ENCODE results near the gene ZNF70. TPM values are rescaled to one million over a fixed set of nuclear protein-coding genes. Genes with fewer than 3 reads are reported as not detected.

The ZNF70 gene
- total RNA-seq, 1 experiment from 2014 or later: 5.4 TPM

DNA sequence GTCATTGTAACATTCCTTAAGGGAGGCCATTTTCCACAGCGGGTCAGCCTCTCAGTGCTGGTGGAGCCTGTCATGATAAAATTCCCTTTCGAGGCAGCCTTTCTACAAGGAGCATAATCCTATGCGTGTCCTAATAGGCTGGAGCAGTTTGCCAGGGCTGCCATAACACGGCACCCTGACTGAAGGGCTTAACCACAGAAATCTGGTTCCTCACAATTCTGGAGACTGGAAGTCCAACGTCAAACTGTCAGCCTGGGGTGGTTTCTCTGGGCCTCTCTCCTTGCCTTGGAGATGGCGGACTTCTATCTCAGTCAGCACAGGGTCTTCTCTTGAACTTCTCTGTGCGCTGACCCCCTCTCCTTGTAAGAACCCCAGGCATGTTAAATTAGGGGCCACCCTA, 61.5 kb downstream of the ZNF70 start:
- Mint-ChIP-seq H3K27me3 (ENCODE audit: insufficient read depth, unreplicated experiment) (no peaks in the 10 kb centered on the region), H3K36me3 (ENCODE audit: insufficient read depth, unreplicated experiment) (peaks cover 15% of the 10 kb centered on the region), H3K9me3 (ENCODE audit: unreplicated experiment) (no peaks in the 10 kb centered on the region), H3K27ac (ENCODE audit: unreplicated experiment) (no peak overlapping the region), H3K4me1 (ENCODE audit: low read depth, unreplicated experiment) (no peaks in the 10 kb centered on the region), H3K4me3 (ENCODE audit: unreplicated experiment) (no peak overlapping the region)
- POLR2A ChIA-PET: no interaction called here
- intact Hi-C loops (cut with micrococcal nuclease; ENCODE audit: unreplicated experiment): no loop called here
- no peak for DNase-seq
- no peak overlapping the region for H3K4me3 ChIP-seq (ENCODE audit: low read depth, low read length)
- H3K4me1 ChIP-seq: no peaks in the 10 kb centered on the region
- no peaks in the 10 kb centered on the region for H3K27me3 ChIP-seq (replicated peaks; ENCODE audit: control insufficient read depth, insufficient read depth, low read length)
- peaks cover 4% of the 10 kb centered on the region for H3K36me3 ChIP-seq (ENCODE audit: control insufficient read depth, insufficient read depth, low read length)
- TF ChIP-seq, protein P1, sequence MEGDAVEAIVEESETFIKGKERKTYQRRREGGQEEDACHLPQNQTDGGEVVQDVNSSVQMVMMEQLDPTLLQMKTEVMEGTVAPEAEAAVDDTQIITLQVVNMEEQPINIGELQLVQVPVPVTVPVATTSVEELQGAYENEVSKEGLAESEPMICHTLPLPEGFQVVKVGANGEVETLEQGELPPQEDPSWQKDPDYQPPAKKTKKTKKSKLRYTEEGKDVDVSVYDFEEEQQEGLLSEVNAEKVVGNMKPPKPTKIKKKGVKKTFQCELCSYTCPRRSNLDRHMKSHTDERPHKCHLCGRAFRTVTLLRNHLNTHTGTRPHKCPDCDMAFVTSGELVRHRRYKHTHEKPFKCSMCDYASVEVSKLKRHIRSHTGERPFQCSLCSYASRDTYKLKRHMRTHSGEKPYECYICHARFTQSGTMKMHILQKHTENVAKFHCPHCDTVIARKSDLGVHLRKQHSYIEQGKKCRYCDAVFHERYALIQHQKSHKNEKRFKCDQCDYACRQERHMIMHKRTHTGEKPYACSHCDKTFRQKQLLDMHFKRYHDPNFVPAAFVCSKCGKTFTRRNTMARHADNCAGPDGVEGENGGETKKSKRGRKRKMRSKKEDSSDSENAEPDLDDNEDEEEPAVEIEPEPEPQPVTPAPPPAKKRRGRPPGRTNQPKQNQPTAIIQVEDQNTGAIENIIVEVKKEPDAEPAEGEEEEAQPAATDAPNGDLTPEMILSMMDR (IDR thresholded peaks at IDR 0.05; ENCODE audit: insufficient read depth in 1 of 2, low read depth in 1 of 2, low read length in 1 of 2, severe bottlenecking in 1 of 2, unreplicated experiment in 1 of 2): no peak
- CTCF ChIA-PET: no interaction called here
- no peaks in the 10 kb centered on the region for H3K9me3 ChIP-seq
- BruUV-seq (replicated peaks): no TSS peak

Other genes starting within 250 kb of the ZNF70 start
- gene IGLL1, start 170.8 kb downstream of the ZNF70 start, total RNA-seq (2022): not detected in 2 replicates
- gene DRICH1, start 118.8 kb downstream of the ZNF70 start, total RNA-seq (2022): 4.7 and 4.8 TPM in 2 replicates
- gene RGL4, start 60.1 kb downstream of the ZNF70 start, total RNA-seq (2022): not detected in 2 replicates
- not detected in 2 replicates for gene VPREB3, start 3.3 kb upstream of the ZNF70 start, total RNA-seq (2022)
- gene C22orf15, start 11.9 kb upstream of the ZNF70 start, total RNA-seq (2022): not detected in 2 replicates
- 178 and 189 TPM in 2 replicates for gene CHCHD10, start 16.9 kb upstream of the ZNF70 start, total RNA-seq (2022)
- 11.3 and 11.6 TPM in 2 replicates for gene MMP11, start 21.7 kb upstream of the ZNF70 start, total RNA-seq (2022)
- gene SMARCB1, start 35.9 kb upstream of the ZNF70 start, total RNA-seq (2022): 154 and 157 TPM in 2 replicates
- 4.4 and 5.4 TPM in 2 replicates for gene DERL3, start 87.9 kb upstream of the ZNF70 start, total RNA-seq (2022)
- 29.5 and 32.4 TPM in 2 replicates for gene SLC2A11, start 106.8 kb upstream of the ZNF70 start, total RNA-seq (2022)
- gene MIF, start 143.3 kb upstream of the ZNF70 start, total RNA-seq (2022): 762 and 795 TPM in 2 replicates
- 9.0 and 9.6 TPM in 2 replicates for gene GSTT2B, start 210.1 kb upstream of the ZNF70 start, total RNA-seq (2022)
- gene DDTL, start 215.8 kb upstream of the ZNF70 start, total RNA-seq (2022): 4.1 and 6.2 TPM in 2 replicates
- gene DDT, start 223.3 kb upstream of the ZNF70 start, total RNA-seq (2022): 121 and 123 TPM in 2 replicates
- 0.82 and 1.0 TPM in 2 replicates for gene GSTT2, start 229.0 kb upstream of the ZNF70 start, total RNA-seq (2022)

Data from Caco-2 (cell line).